SW480 (cell line): Measurements from ENCODE around the gene APOBEC2.

Source experiments
- DNase-seq: peaks from one replicate; pipeline ENCODE4 v3.0.0-alpha.2; 2016; ENCODE audit warnings: low spot score

APOBEC2 gene

DNA sequence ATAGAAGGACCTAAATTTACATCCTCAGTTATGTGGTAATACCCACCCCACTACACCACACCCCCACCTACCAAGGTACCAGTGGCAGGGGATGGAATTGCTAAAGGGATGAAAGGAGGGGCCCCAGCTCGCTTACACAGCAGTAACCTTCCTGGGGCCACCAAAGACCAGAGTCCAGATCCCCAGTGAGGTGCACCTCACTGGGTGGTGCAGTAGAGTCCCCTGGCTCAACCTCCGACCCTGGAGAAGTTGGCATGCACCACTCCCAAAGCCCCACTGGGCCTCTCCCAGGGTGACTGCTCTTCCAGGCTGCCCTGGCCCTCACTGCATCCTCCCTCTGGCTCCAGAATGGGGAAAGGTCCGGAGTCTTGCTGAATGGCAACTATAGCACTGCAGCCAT, 14.8 kb upstream of the APOBEC2 start:
- no peak for DNase-seq

DNA sequence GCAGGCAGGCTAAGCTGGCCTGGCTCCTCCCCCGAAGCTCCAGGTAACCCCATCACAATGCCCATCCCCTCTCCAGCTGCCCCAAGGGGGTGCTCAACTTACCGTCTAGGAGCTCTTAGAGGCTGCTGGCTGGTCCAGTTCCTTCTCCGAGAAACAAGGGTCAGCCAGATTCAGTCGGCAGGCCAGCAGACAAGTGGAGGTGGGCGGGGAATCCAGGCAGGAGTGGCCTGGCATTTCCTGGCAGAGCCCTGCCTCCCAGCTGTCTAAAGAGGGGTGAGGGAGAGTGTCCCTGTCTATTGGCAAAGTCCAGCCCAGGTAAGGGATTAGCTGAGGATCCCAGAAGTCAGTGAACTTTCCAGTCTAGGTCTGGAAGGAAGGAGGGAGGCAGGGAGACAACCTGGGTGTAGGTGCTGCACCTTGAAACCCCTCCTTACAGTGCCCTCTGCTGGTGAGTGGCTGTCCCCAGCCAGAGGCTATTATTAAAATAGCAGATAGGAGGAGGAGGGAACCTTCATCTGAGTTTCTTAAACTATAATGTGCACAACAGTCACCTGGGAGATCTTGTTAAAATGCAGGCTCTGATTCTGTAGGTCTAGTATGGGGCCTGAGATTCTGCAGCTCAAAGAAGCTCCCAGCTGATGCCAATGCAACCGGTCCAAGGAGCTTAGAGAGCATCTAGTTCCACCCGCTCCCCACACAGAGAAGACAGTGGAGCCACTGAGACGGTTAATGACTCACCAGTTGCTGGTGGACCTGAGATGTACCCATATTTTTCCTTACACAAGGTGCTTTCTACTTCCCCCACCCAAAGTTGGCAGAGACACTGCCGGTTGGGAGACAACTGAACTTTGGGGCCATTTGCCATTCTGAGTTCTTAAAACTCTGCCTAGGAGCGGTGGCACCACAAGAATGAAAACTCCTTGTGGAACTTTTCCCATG, 13.7 kb upstream of the APOBEC2 start, which contains the start of gene UNC5CL:
Gene UNC5CL, minus strand, starts transcription at position 162 of the 939 bp plus-strand sequence. CDS start 4,147 bp downstream, outside the sequence.
- DNase-seq: peak; percentile 56

DNA sequence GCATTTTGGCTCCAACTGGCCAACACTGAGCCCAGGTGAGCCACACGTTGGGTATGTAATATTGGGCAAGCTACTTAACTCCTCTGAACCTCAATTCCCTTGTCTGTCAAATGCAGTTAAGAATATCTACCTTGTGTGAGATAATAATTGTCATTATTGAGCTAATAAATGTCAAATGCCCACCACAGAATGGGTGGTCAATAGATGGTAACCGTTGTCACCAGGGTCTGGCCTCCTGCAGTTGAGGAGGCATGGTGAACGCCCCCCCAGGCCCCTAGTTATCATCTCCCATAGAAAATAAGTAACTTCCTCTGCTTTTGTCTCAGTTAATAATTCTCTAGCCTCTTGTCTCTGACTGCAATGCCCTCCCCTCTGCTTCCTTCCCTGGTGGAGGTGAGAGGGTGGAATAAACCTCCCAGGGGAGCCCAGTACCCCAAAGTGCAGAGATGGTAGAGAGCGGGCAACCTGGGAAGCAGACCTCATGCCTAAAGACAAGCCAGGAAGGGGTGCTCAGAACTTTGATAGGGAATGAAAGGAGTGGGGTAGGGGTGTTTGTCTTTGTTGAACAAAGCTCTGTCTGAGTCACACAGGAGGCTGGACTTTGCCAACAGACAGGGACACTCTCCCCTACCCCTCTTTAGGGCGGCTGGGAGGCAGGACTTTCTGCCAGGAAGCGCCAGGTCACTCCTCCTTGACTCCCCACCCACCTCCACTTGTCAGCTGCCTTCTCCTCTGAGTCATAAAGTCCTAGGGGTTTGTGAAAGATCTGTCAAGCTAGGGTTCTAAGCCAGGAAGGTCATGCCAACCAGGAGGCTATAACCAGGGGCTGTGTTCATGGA, 12.7 kb upstream of the APOBEC2 start:
- peak; percentile 69 for DNase-seq

DNA sequence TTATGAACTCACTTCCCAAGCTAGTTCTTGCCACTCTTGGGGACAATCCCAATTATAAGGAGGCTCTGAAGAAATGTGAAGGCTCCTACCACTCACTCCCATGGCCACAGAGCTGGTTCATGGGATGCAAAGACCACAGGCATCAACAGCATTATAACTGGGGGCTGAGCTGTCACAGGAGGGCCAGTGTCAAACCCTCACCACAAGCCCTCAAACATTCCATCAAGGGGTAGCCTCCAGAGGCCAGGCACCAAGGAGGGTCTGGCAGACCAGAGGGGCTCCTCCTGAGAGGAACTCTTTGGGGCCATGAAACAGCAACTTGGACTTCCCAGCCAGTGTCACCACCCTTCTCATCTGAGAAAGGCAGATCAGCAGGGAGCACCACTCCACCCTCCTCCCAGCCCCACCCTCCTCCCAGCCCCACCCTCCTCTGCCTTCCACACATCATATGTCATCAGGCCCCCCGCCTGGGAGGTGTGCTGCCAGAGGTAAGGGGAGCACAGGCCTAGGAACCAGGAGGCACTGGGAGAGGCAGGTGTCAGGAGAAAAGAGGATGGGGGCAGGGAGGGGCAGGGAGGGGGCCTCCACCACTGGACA, 12.0 kb upstream of the APOBEC2 start:
- no peak for DNase-seq

DNA sequence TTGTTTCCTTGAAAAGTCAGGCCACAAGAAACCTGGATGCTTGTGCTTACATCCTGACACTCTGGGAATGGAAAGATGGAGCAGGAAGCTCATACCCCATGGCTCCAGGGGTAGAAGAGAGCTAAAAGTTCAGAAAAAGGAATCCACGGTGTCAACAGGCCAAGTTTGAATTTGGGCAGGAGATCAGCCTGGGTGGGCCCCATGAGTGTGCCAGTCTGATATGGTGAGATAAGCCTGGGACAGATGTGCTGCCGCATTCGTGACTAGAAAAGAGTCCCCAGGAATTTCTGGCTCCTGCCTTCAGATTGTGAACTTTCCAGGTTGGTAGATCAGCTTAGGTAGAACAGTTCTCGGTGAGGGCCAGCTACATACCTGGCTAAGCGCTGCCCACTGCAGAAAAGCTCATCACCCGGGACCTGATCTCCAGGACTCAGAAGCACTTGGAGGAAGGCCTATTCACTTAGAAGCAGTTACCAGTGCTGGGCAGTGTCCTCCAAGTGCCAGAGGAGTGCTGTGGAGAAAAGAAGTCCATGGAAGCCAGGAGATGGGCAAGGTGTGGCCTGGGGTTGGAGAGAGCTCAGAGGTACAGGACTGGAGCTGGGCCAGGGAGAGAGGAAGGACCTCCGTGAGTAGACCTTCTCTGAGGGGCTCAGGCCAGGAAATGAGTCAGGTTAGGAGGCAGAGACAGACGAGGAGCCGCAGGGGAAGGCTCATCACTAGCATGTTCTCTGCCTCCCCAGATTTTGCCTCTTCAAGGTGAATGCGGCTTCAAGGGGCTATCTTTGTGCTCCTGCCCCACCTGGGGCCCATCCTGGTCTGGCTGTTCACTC, 10.6 kb upstream of the APOBEC2 start, which contains the start of gene TSPO2:
Gene TSPO2, plus strand, starts transcription at position 242 of the 830 bp plus-strand sequence. Its CDS starts 519 bp downstream, at position 761.
- no peak for DNase-seq

DNA sequence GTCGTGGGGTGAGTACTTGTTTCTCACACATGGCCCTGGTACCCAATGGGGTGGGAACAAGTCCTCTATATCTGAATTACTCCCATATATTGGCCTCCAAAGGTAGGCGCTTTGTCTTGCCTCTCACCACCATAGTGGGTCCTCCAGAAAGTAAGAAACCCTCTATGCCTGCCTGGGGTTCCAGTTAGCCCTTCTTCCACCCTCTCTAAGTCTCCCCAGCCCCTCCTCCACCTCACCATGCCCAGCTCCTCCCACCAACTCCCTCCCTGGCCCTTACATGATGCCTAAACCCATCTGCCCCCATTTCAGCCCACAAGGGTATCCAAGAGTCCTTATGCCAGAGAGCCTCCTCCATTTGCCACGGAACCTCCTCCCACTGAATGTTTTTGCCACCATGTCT, 9.9 kb upstream of the APOBEC2 start:
- no peak for DNase-seq

DNA sequence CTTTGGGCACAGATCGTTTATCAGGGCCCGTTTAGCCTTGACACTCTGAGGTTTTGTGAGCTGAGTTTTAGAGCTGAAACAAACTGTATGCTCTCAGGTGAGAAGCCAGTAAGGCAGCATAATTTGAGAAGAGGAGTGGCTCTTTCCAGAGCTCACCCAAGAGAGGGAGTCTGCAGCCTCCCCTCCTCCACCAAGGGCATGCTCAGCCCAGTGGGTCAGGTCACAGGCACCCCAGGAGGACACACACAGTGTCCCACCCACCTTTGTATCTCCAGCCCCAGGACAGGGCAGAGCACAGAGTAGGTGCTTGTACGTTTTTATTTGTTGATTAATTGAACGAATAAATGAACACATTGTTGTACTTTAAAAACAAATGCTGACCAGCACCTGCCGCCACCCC, 7.3 kb upstream of the APOBEC2 start:
- no peak for DNase-seq

DNA sequence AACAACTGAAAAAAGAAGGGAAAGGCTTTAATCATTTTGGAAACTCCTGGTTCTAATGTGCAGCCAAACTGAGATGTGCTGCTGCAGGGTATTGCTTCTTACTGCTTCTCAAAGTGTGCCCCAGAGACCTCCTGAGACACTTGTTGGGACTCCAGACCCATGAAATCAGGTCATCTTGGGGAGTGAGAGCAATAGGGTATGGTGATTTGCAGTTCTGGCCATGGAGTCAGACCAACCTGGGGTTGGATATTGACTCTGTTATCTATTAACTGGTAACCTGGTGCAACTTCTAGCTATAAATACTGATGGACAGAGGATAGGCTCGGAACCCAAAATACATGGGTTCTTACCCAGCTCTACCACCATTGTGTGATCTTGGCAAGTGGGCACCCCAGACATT, 6.9 kb upstream of the APOBEC2 start:
- DNase-seq: no peak

DNA sequence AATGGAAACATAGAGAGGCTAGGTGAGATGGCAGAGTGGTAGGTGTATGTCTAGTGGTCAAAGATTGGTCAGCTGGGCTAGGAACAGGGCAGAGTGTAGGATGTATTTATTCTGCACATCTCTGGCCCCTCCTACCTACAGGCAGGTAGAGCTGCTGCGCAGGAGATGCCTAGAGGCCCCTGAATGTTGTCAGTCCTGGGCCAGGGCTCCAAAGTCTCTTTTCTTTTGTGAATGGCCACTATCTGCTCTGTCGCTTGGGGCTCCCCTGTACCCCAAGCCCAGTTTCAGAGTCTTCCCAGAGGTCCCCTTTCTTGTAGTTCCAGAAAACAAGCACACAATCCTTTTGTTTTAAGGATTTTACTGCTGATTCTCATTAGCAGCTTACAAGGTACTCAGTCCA, 5.7 kb upstream of the APOBEC2 start:
- DNase-seq: no peak

DNA sequence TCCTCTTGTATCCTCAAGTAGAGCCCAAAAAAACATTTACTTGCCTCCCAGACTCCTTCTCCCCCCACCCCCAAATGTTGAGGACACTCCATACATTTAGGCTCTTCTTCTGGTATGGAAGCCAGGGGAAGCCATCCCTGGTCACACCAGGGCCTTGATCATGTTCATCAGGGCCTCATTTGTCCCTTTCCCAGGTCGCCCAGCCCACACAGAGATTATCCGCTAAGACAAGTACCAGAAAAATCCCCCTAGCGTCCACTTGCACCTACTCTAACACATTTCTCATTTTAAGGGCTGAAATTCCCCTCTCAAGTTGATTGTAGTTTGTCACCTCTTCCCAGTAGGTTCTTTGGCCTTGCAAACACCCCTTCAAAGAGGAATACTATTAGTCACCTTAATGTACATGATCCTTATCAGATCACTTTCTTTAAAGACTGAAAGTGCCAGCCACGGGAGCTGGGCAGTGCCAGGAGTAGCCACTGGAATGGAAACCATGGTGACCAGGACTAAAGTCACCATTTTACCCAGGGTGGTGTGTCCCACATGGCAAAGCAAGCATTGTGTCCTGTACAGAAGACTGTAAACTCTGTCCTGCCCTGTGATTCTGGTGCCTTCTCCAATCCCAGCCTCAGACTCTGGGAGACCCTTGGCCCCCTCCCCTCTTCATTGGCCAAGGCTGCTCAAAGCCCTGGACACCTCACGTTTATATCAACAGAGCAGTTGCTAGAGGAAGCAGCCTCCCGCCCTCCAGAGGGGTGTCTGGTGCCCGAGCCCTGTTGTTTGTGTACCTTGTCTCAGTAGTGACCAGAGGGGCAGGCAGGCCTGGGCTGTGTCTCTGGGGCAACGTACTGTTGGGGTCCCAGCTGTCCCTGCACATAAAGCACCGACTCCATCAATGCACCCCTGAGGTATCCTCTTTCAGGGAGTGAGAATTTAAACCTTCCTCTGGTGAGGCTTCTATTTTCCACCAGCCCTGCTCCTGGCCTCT, 5.0 kb upstream of the APOBEC2 start:
- peak; percentile 5 for DNase-seq

DNA sequence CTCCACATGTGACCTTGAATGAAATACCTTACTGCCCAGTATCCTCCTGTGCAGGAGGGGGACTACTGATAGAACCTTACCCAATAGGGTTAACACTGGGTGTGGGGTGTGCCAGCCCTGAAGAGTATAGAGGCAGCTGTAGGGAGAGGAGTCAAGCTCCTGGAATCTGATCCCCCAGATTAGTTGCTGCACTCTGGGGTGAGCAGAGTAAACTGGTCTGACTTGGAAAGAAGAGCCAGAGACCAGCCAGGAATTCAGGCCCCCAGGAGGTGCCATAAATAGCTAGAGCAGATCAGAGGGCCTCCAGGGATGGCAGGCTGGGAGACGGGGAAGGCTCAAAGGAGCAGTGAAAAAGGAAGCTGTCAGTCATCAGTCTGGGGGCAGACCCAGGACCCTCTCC, 3.5 kb upstream of the APOBEC2 start:
- DNase-seq: no peak

DNA sequence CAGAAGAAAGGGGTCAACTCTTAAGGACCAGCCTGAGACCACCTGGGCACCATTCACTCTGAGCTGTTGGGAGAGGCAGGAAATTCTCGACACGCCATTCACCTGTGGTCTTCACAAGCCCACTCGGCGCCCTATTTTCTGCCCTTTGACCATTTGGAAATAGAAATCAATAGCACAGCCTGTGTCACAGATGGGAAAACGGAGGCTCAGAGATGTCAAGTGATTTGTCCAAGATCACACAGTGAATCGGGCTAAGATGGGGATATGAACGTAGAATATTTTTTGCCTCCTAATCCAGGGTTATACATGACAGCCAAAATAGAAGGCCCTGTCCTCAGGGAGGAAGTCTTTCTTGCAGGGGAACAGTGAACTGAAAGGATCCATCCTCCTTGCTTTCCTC, 3.0 kb upstream of the APOBEC2 start:
- DNase-seq: no peak

DNA sequence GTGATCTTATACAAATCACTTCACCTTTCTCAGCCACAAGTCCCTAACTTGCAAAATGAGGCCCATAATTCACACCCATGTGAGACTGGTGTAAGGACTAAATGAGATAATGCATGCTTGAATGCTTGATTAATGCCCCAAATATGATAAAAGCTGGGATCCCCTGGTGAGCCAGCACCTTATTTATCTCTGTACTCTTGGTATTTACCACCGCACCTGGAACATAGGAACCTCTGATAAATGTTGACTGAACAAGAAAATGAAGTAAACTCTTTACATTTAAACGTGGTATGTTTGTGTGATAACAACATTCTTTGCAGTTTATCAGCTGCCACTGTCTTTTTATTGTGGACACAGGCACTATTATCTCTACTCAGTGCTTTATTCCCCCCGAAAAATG, 2.5 kb upstream of the APOBEC2 start:
- no peak for DNase-seq

DNA sequence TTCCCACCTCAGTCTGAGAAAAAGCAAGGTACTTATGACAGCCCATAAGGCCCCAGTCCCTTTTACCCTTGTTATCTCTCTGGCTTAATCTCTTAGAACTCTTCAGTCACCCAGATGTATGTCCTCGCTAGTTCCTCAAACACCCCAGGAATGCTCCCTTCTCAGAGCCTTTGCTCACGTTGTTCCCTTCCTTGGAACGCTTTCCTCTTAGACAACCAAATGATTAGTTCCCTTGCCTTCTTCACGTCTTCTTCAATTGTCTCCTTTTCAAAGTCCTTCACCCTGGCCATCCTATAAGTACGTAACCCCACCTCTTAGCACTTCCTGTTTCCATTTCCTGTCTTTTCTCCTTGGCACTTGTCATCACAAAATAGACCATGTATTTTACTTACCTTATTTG, 1.1 kb upstream of the APOBEC2 start:
- DNase-seq: no peak

DNA sequence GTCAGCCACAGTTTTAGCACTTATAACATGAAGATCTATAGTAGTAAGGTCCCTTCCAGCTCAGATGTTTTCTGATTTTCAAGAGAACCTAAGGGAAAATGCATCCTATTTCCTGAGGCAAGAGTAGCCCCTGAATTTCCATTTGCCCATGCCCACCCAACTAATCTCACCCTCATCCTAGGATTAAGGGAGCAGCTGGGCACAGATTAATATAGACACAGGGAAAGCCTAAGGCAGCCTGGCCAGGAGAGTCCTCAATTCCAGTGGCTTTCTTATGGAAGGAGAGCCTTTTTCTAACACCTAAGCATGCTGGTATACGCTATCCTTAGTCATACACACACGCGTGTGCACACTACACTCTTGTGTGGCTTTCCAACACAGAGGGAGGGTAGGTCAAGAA, 1.5 kb downstream of the APOBEC2 start:
- no peak for DNase-seq

DNA sequence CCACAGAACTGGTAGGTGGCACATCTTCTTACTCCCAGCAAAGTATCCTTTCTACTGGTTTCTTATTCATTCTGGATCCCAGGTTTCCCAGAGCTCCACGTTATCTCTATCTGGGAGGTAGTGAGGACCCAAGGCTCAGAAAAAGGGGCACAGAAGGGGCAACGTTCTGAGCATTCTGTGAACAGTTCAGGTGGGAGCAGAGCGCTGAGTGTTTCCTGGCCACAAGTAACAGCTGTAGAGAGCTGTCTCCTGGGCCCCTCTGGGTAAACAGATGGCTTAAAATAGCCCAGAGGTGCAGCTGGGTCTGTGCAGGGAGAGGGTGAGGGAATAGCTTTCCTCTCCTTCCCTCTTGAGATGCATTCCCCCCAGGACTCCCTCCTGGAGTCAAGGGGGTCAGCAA, 2.1 kb downstream of the APOBEC2 start:
- no peak for DNase-seq

DNA sequence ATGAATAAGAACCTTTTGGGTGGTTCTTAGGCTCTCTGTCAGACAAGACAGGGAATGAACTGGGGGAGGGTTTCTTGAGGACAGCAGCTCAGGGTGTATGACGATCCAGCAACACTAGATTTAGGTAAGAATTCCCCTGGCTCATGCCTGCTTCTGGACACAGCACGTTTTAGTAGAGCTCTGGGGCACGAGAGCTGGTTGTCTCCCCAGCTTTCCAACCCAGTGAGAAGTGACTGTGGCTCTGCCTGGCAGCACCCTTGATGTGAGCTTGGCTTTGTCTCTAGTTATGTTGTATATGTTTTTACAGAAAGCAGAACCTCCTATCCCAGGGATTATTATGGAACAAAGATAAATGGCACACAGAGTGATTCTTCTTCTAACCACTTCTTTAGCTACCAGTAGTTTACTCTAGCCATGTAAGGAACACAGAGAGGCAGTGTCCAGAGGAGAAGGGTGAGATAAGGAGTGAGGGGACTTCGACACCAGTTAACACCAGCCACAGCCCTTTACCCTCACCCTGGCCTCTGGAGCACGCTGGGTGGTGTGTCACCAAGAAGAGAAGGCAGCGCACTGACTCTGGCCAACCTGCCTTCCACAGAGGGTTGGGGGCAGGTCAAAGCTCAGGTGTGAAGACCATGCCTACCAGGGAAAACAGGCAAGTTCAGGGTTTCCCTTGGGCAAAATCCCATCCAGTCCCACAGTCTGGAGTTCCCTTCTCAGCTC, 3.9 kb downstream of the APOBEC2 start:
- no peak for DNase-seq

DNA sequence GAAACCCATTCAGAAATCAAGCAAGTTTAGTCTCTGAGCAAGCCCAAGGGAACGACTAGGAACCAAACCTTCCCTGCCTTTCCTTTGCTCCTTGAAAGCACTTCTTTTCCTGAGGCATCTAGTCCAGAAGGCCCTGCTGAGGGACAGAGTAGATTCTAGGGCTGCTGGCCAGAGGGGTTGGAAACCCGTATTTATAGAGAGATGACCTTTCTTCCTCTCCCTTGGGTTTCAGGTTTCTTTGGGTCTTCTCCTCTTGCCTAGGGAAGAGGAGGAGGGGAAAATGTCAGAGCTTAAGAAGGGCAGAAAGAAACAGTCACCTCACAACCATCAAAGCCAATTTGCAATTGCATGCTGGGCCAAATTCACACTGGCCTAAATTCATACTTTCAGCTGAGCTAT, 5.8 kb downstream of the APOBEC2 start:
- DNase-seq: no peak

DNA sequence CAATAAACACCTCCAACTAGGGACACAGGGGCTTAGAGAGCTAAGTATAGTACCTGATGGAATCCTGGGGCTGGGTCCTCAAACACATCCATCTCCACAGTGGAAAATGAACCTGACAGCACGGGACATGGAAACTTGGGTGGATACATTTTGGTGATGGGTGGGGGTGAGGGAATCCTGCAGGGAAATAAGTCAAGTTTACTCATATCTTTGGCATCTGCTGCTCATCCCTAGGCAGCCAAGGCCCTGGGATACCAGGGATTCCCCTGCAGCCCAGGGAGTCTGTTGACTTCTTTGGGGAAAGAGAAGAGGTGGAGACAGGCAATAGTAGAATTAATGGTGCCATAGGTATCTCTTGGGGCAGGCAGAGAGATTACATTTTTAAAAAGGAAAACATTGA, 6.6 kb downstream of the APOBEC2 start:
- DNase-seq: no peak
